ENCODE results near the gene CPXM2. TPM values are rescaled to one million over a fixed set of nuclear protein-coding genes. Genes with fewer than 3 reads are reported as not detected.

The CPXM2 gene
- total and polyA plus RNA-seq, 2 donors (not counting 1 experiment from before 2014, with no cell fraction given), result not detected

- Histone ChIP-seq H3K27ac (ENCODE audit: low read length in 2 of 2) (no peak overlapping the region), H3K9ac (ENCODE audit: low read length) (no peak overlapping the region), H2AFZ (ENCODE audit: insufficient read depth, low read depth, low read length, poor library complexity, severe bottlenecking) (no peak overlapping the region), H3K4me2 (replicated peaks; ENCODE audit: low read depth, low read length, poor library complexity, severe bottlenecking) (no peak overlapping the region), H4K20me1 (ENCODE audit: control insufficient read depth, insufficient read depth, low read length, poor library complexity, severe bottlenecking) (no peaks in the 10 kb centered on the region), H3K36me3 (replicated peaks in 1 of 2; ENCODE audit: control extremely low read depth in 1 of 2, control insufficient read depth in 1 of 2, extremely low read depth in 1 of 2, insufficient read depth in 2 of 2, low read length in 1 of 2) (no peaks in the 10 kb centered on the region), H3K27me3 (replicated peaks in 1 of 4; ENCODE audit: control extremely low read depth in 1 of 4, control insufficient read depth in 3 of 4, insufficient read depth in 4 of 4, low read length in 3 of 4) (peaks cover 0 to 7% (median 3%) of the 10 kb centered on the region in 4 experiments), H3K9me3 (ENCODE audit: control extremely low read depth in 1 of 3, control insufficient read depth in 2 of 3, insufficient read depth in 1 of 3, low read length in 2 of 3) (no peaks in the 10 kb centered on the region), H3K79me2 (ENCODE audit: control insufficient read depth, insufficient read depth, low read length) (no peaks in the 10 kb centered on the region), H3K4me1 (ENCODE audit: control insufficient read depth in 2 of 2, insufficient read depth in 2 of 2, low read length in 2 of 2) (no peaks in the 10 kb centered on the region), H3K4me3 (ENCODE audit: control extremely low read depth in 1 of 5, extremely low read depth in 1 of 5, insufficient read depth in 1 of 5, low read depth in 2 of 5, low read length in 4 of 5) (no peak overlapping the region)
- DNase-seq, result no peak
- Mint-ChIP-seq H3K27me3 (peaks cover 30% of the 10 kb centered on the region), H3K4me3 (no peak overlapping the region), H3K27ac (no peak overlapping the region), H3K4me1 (no peaks in the 10 kb centered on the region), H3K9me3 (ENCODE audit: insufficient read depth) (no peaks in the 10 kb centered on the region)
- no peak for ATAC-seq (ENCODE audit: low read depth)
- ChIA-PET POLR2A (no interaction called here), CTCF (no interaction called here)
- TF ChIP-seq CTCF (IDR thresholded peaks at IDR 0.05) (no peak), EZH2 (IDR thresholded peaks at IDR 0.05; ENCODE audit: borderline replicate concordance, insufficient read depth, low read depth, low read length, poor library complexity, severe bottlenecking) (no peak)
- intact Hi-C loops (cut with micrococcal nuclease), result no loop called here
- WGBS (ENCODE audit: insufficient coverage), result 81% methylated on average over 6 of the region's 7 CpGs
Measured at GRCh38 chr10:123855008-123855684, 36.5 kb downstream of the CPXM2 start.

- Histone ChIP-seq H2AFZ (ENCODE audit: insufficient read depth, low read depth, low read length, poor library complexity, severe bottlenecking) (no peak overlapping the region), H3K4me2 (replicated peaks; ENCODE audit: low read depth, low read length, poor library complexity, severe bottlenecking) (no peak overlapping the region), H3K36me3 (replicated peaks in 1 of 2; ENCODE audit: control extremely low read depth in 1 of 2, control insufficient read depth in 1 of 2, extremely low read depth in 1 of 2, insufficient read depth in 2 of 2, low read length in 1 of 2) (no peaks in the 10 kb centered on the region), H3K4me1 (ENCODE audit: control insufficient read depth in 2 of 2, insufficient read depth in 2 of 2, low read length in 2 of 2) (no peaks in the 10 kb centered on the region), H3K27me3 (replicated peaks in 1 of 4; ENCODE audit: control extremely low read depth in 1 of 4, control insufficient read depth in 3 of 4, insufficient read depth in 4 of 4, low read length in 3 of 4) (peaks cover 0 to 7% (median 3%) of the 10 kb centered on the region in 4 experiments), H4K20me1 (ENCODE audit: control insufficient read depth, insufficient read depth, low read length, poor library complexity, severe bottlenecking) (no peaks in the 10 kb centered on the region), H3K79me2 (ENCODE audit: control insufficient read depth, insufficient read depth, low read length) (no peaks in the 10 kb centered on the region), H3K9me3 (ENCODE audit: control extremely low read depth in 1 of 3, control insufficient read depth in 2 of 3, insufficient read depth in 1 of 3, low read length in 2 of 3) (no peaks in the 10 kb centered on the region), H3K4me3 (ENCODE audit: control extremely low read depth in 1 of 5, extremely low read depth in 1 of 5, insufficient read depth in 1 of 5, low read depth in 2 of 5, low read length in 4 of 5) (no peak overlapping the region), H3K9ac (ENCODE audit: low read length) (no peak overlapping the region), H3K27ac (ENCODE audit: low read length in 2 of 2) (no peak overlapping the region)
- WGBS (ENCODE audit: insufficient coverage), result 96% methylated on average over 5 of the region's 7 CpGs
- Mint-ChIP-seq H3K4me1 (no peaks in the 10 kb centered on the region), H3K27ac (no peak overlapping the region), H3K4me3 (no peak overlapping the region), H3K27me3 (peaks cover 33% of the 10 kb centered on the region), H3K9me3 (ENCODE audit: insufficient read depth) (no peaks in the 10 kb centered on the region)
- TF ChIP-seq EZH2 (IDR thresholded peaks at IDR 0.05; ENCODE audit: borderline replicate concordance, insufficient read depth, low read depth, low read length, poor library complexity, severe bottlenecking), result no peak
- no peak for TF ChIP-seq CTCF (IDR thresholded peaks at IDR 0.05)
- ATAC-seq (ENCODE audit: low read depth), result no peak
- CTCF ChIA-PET, result no interaction called here
- intact Hi-C loops (cut with micrococcal nuclease), result no loop called here
- DNase-seq, result no peak
- POLR2A ChIA-PET, result no interaction called here
Measured at GRCh38 chr10:123854498-123854897, 37.1 kb downstream of the CPXM2 start.
